Muscle of back (tissue), 11 donors: Measurements from ENCODE around the gene KRTAP4-6. TPM values are rescaled to one million over a fixed set of nuclear protein-coding genes. Genes with fewer than 3 reads are reported as not detected.
A peak's percentile ranks its signal among the peaks of the same experiment; 100 is the strongest.
"Not testable (repeated sequence)": the region's sequence is repeated elsewhere in the genome, so short reads cannot be mapped to it uniquely, and the experiment has no call there.

Source experiments
- DNase-seq, 3 donors: peaks; one replicate each; pipeline versions ENCODE4 v3.0.0 to v3.0.0-alpha.2; 2013
- polyA plus RNA-seq, 10 donors: library from polyadenylated mRNA; unstranded; fragments of 120-200 nt; gene quantifications; one replicate each; pipeline ENCODE4 v1.2.1, GENCODE V29; 2013; ENCODE audit not compliant: insufficient read length in 10 of 10

KRTAP4-6 gene
- polyA plus RNA-seq, 10 donors: not detected

- DNase-seq: no peak
Measured at GRCh38 chr17:41107941-41108450, 32.3 kb downstream of the KRTAP4-6 start.

DNA sequence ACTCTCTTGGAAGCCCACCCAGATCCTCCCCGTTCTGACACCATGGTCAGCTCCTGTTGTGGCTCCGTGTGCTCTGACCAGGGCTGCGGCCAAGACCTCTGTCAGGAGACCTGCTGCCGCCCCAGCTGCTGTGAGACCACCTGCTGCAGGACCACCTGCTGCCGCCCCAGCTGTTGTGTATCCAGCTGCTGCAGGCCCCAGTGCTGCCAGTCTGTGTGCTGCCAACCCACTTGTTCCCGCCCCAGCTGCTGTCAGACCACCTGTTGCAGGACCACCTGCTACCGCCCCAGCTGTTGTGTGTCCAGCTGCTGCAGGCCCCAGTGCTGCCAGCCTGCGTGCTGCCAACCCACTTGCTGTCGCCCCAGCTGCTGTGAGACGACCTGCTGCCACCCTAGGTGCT, 35.0 kb downstream of the KRTAP4-6 start, which contains the start of gene KRTAP4-9:
Gene KRTAP4-9 (plus strand): TSS at position 43 of the 400 bp plus-strand sequence. CDS start 0 bp downstream, at position 43.
- DNase-seq: not testable (repeated sequence)

GRCh38 chr17:41104386-41105038, 35.8 kb downstream of the KRTAP4-6 start:
- peak in 1 of 3 donors; percentile 61 for DNase-seq

GRCh38 chr17:41103896-41104295, 36.4 kb downstream of the KRTAP4-6 start:
- no peak for DNase-seq

DNA sequence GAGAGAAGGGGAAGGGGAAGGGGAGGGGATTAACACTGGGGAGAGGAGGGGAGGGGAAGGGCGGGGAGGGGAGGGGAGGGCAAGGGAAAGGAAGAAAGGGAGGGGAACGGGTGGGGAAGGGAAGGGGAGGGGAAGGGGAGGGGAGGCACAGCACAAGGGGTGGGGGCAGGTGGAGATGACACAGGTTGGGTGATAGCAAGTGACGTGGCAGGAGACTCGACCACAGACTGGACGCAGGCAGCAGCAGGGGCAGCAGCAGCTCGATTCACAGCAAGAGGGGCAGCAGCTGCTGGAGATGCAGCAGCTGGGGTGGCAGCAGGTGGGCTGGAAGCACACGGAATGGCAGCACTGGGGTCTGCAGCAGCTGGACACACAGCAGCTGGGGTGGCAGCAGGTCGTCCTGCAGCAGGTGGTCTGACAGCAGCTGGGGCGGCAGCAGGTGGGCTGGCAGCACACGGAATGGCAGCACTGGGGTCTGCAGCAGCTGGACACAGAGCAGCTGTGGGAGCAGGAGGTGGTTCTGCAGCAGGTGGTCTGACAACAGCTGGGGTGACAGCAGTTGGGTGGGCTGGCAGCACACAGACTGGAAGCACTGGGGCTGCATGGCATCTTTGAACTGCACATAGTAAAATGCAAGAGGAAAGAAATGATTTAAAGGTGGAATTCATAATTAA, 38.6 kb downstream of the KRTAP4-6 start, which contains the start of gene KRTAP4-16:
Gene KRTAP4-16 (minus strand): TSS at position 624 of the 674 bp plus-strand sequence. CDS start 0 bp downstream, at position 624.
- no peak for DNase-seq

- peak in 1 of 3 donors; percentile 70 for DNase-seq
Measured at GRCh38 chr17:41099682-41100480, 40.5 kb downstream of the KRTAP4-6 start.

DNA sequence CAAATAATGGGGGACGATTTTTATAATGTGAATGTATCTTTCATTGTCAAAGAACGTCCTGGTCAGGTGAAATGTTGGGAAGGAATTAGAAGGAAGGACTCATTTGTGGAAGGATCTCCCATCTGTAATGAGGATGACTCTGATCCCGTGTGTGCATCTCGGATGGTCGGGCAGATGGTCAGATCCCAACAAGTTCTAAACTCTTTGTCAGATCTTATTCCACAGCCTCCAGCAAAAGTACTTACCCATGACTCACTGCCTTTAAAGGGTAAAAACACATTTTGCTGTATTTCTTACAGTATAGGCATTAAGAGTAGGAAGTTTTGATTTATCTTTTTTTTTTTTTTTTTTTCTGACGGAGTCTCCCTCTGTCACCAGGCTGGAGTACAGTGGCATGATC, 41.9 kb downstream of the KRTAP4-6 start:
- DNase-seq: no peak

- no peak for DNase-seq
Measured at GRCh38 chr17:41098042-41098441, 42.3 kb downstream of the KRTAP4-6 start, which contains the start of gene KRTAP4-8. Gene KRTAP4-8, minus strand, starts transcription at chr17:41098142. Its CDS starts 58 bp downstream, at chr17:41098084.

GRCh38 chr17:41096055-41096454, 44.3 kb downstream of the KRTAP4-6 start:
- DNase-seq: no peak

Other genes with a start within 250 kb of the KRTAP4-6 start
- gene KRT23, start 202.9 kb downstream of the KRTAP4-6 start, polyA plus RNA-seq: 1 to 10 TPM in 2 of 10 donors, under 1 TPM in 5, not detected in 3; 0.16 to 2.7 (median 0.22) TPM
- gene KRT39, start 173.6 kb downstream of the KRTAP4-6 start, polyA plus RNA-seq: 1 to 10 TPM; 2.9 to 9.6 (median 5.2) TPM
- gene KRT40, start 156.2 kb downstream of the KRTAP4-6 start, polyA plus RNA-seq: 10 to 100 TPM in 6 of 10 donors, 1 to 10 TPM in 4; 3.5 to 18.2 (median 10.4) TPM
- not detected for gene KRTAP3-3, start 146.4 kb downstream of the KRTAP4-6 start, polyA plus RNA-seq
- gene KRTAP3-2, start 140.6 kb downstream of the KRTAP4-6 start, polyA plus RNA-seq: under 1 TPM in 9 of 10 donors, not detected in 1; 0.29 to 0.91 (median 0.58) TPM
- not detected for gene KRTAP3-1, start 131.4 kb downstream of the KRTAP4-6 start, polyA plus RNA-seq
- gene KRTAP1-5, start 113.3 kb downstream of the KRTAP4-6 start, polyA plus RNA-seq: not detected
- not detected for gene KRTAP1-4, start 110.3 kb downstream of the KRTAP4-6 start, polyA plus RNA-seq
- under 1 TPM in 1 of 10 donors, not detected in 9; 0.25 TPM for gene KRTAP1-3, start 105.7 kb downstream of the KRTAP4-6 start, polyA plus RNA-seq
- gene KRTAP1-1, start 99.1 kb downstream of the KRTAP4-6 start, polyA plus RNA-seq: not detected
- gene KRTAP2-1, start 93.2 kb downstream of the KRTAP4-6 start, polyA plus RNA-seq: not detected
- not detected for gene KRTAP2-2, start 85.3 kb downstream of the KRTAP4-6 start, polyA plus RNA-seq
- not detected for gene KRTAP2-3, start 80.4 kb downstream of the KRTAP4-6 start, polyA plus RNA-seq
- not detected for gene KRTAP2-4, start 74.7 kb downstream of the KRTAP4-6 start, polyA plus RNA-seq
- gene KRTAP4-7, start 56.4 kb downstream of the KRTAP4-6 start, polyA plus RNA-seq: not detected
- not detected for gene KRTAP4-8, start 42.4 kb downstream of the KRTAP4-6 start, polyA plus RNA-seq
- not detected for gene KRTAP4-16, start 38.3 kb downstream of the KRTAP4-6 start, polyA plus RNA-seq
- not detected for gene KRTAP4-9, start 35.2 kb downstream of the KRTAP4-6 start, polyA plus RNA-seq
- gene KRTAP4-11, start 22.2 kb downstream of the KRTAP4-6 start, polyA plus RNA-seq: not detected
- not detected for gene KRTAP4-12, start 16.4 kb downstream of the KRTAP4-6 start, polyA plus RNA-seq
- not detected for gene KRTAP4-5, start 9.3 kb upstream of the KRTAP4-6 start, polyA plus RNA-seq
- not detected for gene KRTAP4-4, start 20.2 kb upstream of the KRTAP4-6 start, polyA plus RNA-seq
- gene KRTAP4-3, start 27.7 kb upstream of the KRTAP4-6 start, polyA plus RNA-seq: not detected
- gene KRTAP4-2, start 37.7 kb upstream of the KRTAP4-6 start, polyA plus RNA-seq: not detected
- gene KRTAP4-1, start 44.4 kb upstream of the KRTAP4-6 start, polyA plus RNA-seq: not detected
- not detected for gene KRTAP9-1, start 49.3 kb upstream of the KRTAP4-6 start, polyA plus RNA-seq
- not detected for gene KRTAP9-2, start 86.1 kb upstream of the KRTAP4-6 start, polyA plus RNA-seq
- not detected for gene KRTAP9-3, start 91.9 kb upstream of the KRTAP4-6 start, polyA plus RNA-seq
- not detected for gene KRTAP9-8, start 97.5 kb upstream of the KRTAP4-6 start, polyA plus RNA-seq
- gene KRTAP9-4, start 109.1 kb upstream of the KRTAP4-6 start, polyA plus RNA-seq: not detected
- gene KRTAP9-9, start 114.8 kb upstream of the KRTAP4-6 start, polyA plus RNA-seq: not detected
- under 1 TPM in 5 of 10 donors, not detected in 5; 0.15 to 0.30 (median 0.27) TPM for gene KRTAP9-6, start 124.8 kb upstream of the KRTAP4-6 start, polyA plus RNA-seq
- gene KRTAP9-7, start 135.2 kb upstream of the KRTAP4-6 start, polyA plus RNA-seq: not detected
- not detected for gene KRTAP29-1, start 162.3 kb upstream of the KRTAP4-6 start, polyA plus RNA-seq
- not detected for gene KRTAP16-1, start 168.8 kb upstream of the KRTAP4-6 start, polyA plus RNA-seq
- gene KRTAP17-1, start 175.2 kb upstream of the KRTAP4-6 start, polyA plus RNA-seq: not detected
- not detected for gene KRT33A, start 210.3 kb upstream of the KRTAP4-6 start, polyA plus RNA-seq
- gene KRT33B, start 229.3 kb upstream of the KRTAP4-6 start, polyA plus RNA-seq: under 1 TPM in 6 of 10 donors, not detected in 4; 0.09 to 0.26 (median 0.18) TPM
- under 1 TPM in 1 of 10 donors, not detected in 9; 0.12 TPM for gene KRT34, start 241.8 kb upstream of the KRTAP4-6 start, polyA plus RNA-seq